SJSA1 (cell line): Measurements from ENCODE around the gene TLR1. TPM values are rescaled to one million over a fixed set of nuclear protein-coding genes. Genes with fewer than 3 reads are reported as not detected.
A peak's percentile ranks its signal among the peaks of the same experiment; 100 is the strongest.

Source experiments
- DNase-seq, 2 experiments: peaks; one replicate each; pipeline ENCODE4 v3.0.0-alpha.2; 2015 to 2020; ENCODE audit warnings: low spot score in 2 of 2, low read depth in 1 of 2
- H3K27ac ChIP-seq: fragments of 250-450 bp; sonication (Bioruptor Pico); 2 replicates; pipeline ENCODE4 v1.5.1; 2020; ENCODE audit warnings: mild to moderate bottlenecking, moderate library complexity
- H3K27me3 ChIP-seq: fragments of 250-450 bp; sonication (Bioruptor Pico); replicated peaks from 2 replicates; pipeline ENCODE4 v1.5.1; 2020; ENCODE audit warnings: mild to moderate bottlenecking, moderate library complexity
- H3K36me3 ChIP-seq: fragments of 250-450 bp; sonication (Bioruptor Pico); 2 replicates; pipeline ENCODE4 v1.5.1; 2020; ENCODE audit warnings: mild to moderate bottlenecking
- H3K4me1 ChIP-seq: fragments of 250-450 bp; sonication (Bioruptor Pico); replicated peaks from 2 replicates; pipeline ENCODE4 v1.6.1; 2021; ENCODE audit warnings: mild to moderate bottlenecking
- H3K4me3 ChIP-seq: fragments of 250-450 bp; sonication (Bioruptor Pico); 2 replicates; pipeline ENCODE4 v1.5.1; 2020; ENCODE audit warnings: mild to moderate bottlenecking
- H3K9me3 ChIP-seq: fragments of 250-450 bp; sonication (Bioruptor Pico); replicated peaks from 2 replicates; pipeline ENCODE4 v1.5.1; 2020; ENCODE audit warnings: mild to moderate bottlenecking
- total RNA-seq: library from RNA; depleted of rRNA; stranded (reverse); fragments of >200 nt; shearing (Covaris generic); gene quantifications from 2 replicates; pipeline ENCODE4 v1.2.3, GENCODE V29; 2014; rRNA removed

TLR1 gene
- total RNA-seq, 1 experiment from 2014 or later: 1.1 TPM

GRCh38 chr4:38752941-38753806, 51.4 kb downstream of the TLR1 start:
- H3K9me3 ChIP-seq: no peaks in the 10 kb centered on the region
- peak; percentile 72 to 81 for DNase-seq
- peak overlapping the region; percentile 65 for H3K27ac ChIP-seq
- no peaks in the 10 kb centered on the region for H3K36me3 ChIP-seq
- peaks cover 21% of the 10 kb centered on the region for H3K4me1 ChIP-seq
- no peaks in the 10 kb centered on the region for H3K27me3 ChIP-seq
- H3K4me3 ChIP-seq: no peak overlapping the region

DNA sequence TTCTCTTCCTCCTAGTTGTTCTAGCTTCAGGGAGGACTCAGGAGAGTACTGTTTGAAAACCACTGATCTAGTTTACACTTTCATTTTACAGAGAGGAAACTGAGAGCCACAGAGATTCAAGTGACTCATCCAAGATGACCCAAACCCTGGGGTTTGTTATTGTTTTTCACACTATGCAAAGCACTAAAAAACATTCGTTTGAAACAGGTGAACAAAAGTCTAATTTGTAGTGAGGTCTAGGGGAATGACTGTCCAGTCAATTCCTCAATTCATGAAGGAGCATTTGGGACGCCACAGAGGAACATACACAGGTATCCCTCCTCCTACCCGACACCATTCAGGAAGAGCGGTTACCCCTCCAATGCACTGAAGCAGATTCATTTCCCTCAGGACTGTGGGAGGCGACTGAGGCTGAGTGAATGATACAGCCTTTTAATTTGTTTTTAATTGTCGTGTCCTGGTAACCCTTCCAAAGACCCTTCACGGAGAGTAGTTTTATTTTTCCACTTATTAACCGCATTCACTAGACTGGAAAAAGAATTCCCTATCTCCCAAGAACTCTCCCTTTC, 52.1 kb downstream of the TLR1 start:
- no peaks in the 10 kb centered on the region for H3K9me3 ChIP-seq
- H3K27ac ChIP-seq: peak overlapping the region; percentile 65
- no peaks in the 10 kb centered on the region for H3K36me3 ChIP-seq
- DNase-seq: peak in 1 of 2 experiments; percentile 43
- no peak overlapping the region for H3K4me3 ChIP-seq
- peaks cover 21% of the 10 kb centered on the region for H3K4me1 ChIP-seq
- no peaks in the 10 kb centered on the region for H3K27me3 ChIP-seq

GRCh38 chr4:38751341-38752010, 53.1 kb downstream of the TLR1 start:
- Histone ChIP-seq H3K4me1 (peaks cover 21% of the 10 kb centered on the region), H3K36me3 (no peaks in the 10 kb centered on the region), H3K9me3 (no peaks in the 10 kb centered on the region), H3K4me3 (no peak overlapping the region), H3K27me3 (no peaks in the 10 kb centered on the region), H3K27ac (no peak overlapping the region)
- no peak for DNase-seq

GRCh38 chr4:38749336-38749735, 55.3 kb downstream of the TLR1 start:
- H3K36me3 ChIP-seq: no peaks in the 10 kb centered on the region

GRCh38 chr4:38747629-38748028, 57.0 kb downstream of the TLR1 start:
- H3K4me3 ChIP-seq: no peak overlapping the region
- H3K36me3 ChIP-seq: no peaks in the 10 kb centered on the region
- DNase-seq: no peak
- H3K27ac ChIP-seq: no peak overlapping the region
- H3K27me3 ChIP-seq: no peaks in the 10 kb centered on the region
- peaks cover 11% of the 10 kb centered on the region for H3K4me1 ChIP-seq
- no peaks in the 10 kb centered on the region for H3K9me3 ChIP-seq

More at GRCh38 chr4:38749336-38749735, 55.3 kb downstream of the TLR1 start:
- H3K4me3 ChIP-seq: no peak overlapping the region
- H3K9me3 ChIP-seq: no peaks in the 10 kb centered on the region
- H3K27ac ChIP-seq: no peak overlapping the region
- no peaks in the 10 kb centered on the region for H3K27me3 ChIP-seq
- peaks cover 21% of the 10 kb centered on the region for H3K4me1 ChIP-seq
- no peak for DNase-seq

Other genes with a start within 250 kb of the TLR1 start
- gene KLF3, start 140.6 kb downstream of the TLR1 start, total RNA-seq: 4.1 and 8.3 TPM in 2 replicates
- gene TLR10, start 21.8 kb downstream of the TLR1 start, total RNA-seq: not detected in 2 replicates
- gene TLR6, start 52.0 kb upstream of the TLR1 start, total RNA-seq: 0.28 and 1.5 TPM in 2 replicates
- gene FAM114A1, start 63.0 kb upstream of the TLR1 start, total RNA-seq: 69.5 and 89.1 TPM in 2 replicates
- gene TMEM156, start 227.6 kb upstream of the TLR1 start, total RNA-seq: 7.9 and 18.6 TPM in 2 replicates